ENCODE results near the gene KHDC4.
A peak's percentile ranks its signal among the peaks of the same experiment; 100 is the strongest.
"Not testable (repeated sequence)": the region's sequence is repeated elsewhere in the genome, so short reads cannot be mapped to it uniquely, and the experiment has no call there.

KHDC4 gene

DNA sequence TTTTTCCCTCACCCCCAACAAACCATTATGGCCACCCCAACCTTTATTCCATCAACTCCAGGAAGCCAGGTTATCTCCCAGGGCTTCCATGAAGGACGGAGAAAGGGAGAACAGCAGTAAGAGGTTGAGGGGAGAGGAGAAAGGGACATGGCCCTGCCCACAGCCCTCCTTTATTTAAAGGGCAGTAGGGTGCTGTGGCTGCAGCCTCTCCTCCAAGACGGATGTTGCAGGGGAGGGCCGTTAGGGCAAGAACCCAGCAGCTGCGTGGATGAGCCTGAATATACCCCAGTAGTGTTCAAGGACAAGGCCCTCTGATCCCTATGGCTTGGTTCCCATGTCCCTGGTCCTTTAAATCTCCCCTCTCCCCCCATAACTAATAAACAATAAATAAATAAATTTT is 13.1 kb upstream of the KHDC4 start:
- no peak overlapping the region for H3K4me3 ChIP-seq (ENCODE audit: low read length)
- DNase-seq (ENCODE audit: low read depth, low spot score) = no peak

- no peak overlapping the region for H3K4me3 ChIP-seq (ENCODE audit: low read length)
Observed at GRCh38 chr1:155946633-155947219, 12.5 kb upstream of the KHDC4 start.

DNA sequence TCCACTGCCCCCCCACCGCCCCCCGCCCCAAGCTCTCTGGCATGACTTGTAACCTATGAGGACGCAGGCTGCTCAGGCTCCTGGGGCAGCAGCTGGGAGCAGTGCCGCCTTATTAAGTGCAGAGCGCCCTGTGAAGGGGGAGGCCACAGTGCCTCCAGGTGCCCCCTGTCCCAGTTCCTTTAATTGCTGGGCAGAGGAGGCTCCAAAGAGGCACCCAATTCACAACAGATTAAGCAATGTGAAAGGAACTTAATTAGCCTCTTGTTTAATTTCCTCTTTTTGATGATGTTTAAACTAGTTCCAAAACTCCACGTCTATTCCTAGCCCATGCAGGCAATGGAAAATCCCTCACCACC is 10.2 kb upstream of the KHDC4 start:
- no peak for DNase-seq (ENCODE audit: low read depth, low spot score)
- H3K4me3 ChIP-seq (ENCODE audit: low read length) = no peak overlapping the region

More at GRCh38 chr1:155946633-155947219, 12.5 kb upstream of the KHDC4 start:
- DNase-seq (ENCODE audit: low read depth, low spot score) = no peak

DNA sequence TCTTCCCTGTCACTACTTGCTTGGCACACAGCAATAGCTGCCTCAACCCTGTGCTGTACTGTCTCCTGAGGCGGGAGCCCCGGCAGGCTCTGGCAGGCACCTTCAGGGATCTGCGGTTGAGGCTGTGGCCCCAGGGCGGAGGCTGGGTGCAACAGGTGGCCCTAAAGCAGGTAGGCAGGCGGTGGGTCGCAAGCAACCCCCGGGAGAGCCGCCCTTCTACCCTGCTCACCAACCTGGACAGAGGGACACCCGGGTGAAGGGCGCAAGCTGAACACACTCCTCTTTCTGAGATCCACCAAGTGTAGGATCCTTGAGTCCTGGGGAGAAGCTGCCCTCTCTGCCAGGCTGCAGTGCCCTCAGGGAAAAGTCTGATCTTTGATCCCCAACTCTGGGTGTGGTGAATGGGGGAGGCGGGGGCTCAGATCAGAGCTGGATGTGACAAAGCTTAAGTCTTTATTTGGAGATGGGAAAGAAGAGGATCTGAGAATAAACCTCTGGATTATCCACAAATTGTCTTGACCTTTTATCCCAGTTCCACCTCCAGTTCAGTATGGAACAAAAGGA is 8.4 kb upstream of the KHDC4 start:
- DNase-seq (ENCODE audit: low read depth, low spot score) = no peak
- H3K4me3 ChIP-seq (ENCODE audit: low read length) = no peak overlapping the region

DNA sequence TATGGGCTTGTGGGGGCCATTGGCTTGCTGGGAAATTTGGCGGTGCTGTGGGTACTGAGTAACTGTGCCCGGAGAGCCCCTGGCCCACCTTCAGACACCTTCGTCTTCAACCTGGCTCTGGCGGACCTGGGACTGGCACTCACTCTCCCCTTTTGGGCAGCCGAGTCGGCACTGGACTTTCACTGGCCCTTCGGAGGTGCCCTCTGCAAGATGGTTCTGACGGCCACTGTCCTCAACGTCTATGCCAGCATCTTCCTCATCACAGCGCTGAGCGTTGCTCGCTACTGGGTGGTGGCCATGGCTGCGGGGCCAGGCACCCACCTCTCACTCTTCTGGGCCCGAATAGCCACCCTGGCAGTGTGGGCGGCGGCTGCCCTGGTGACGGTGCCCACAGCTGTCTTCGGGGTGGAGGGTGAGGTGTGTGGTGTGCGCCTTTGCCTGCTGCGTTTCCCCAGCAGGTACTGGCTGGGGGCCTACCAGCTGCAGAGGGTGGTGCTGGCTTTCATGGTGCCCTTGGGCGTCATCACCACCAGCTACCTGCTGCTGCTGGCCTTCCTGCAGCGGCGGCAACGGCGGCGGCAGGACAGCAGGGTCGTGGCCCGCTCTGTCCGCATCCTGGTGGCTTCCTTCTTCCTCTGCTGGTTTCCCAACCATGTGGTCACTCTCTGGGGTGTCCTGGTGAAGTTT is 7.8 kb upstream of the KHDC4 start:
- H3K4me3 ChIP-seq (ENCODE audit: low read length) = no peak overlapping the region
- no peak for DNase-seq (ENCODE audit: low read depth, low spot score)

DNA sequence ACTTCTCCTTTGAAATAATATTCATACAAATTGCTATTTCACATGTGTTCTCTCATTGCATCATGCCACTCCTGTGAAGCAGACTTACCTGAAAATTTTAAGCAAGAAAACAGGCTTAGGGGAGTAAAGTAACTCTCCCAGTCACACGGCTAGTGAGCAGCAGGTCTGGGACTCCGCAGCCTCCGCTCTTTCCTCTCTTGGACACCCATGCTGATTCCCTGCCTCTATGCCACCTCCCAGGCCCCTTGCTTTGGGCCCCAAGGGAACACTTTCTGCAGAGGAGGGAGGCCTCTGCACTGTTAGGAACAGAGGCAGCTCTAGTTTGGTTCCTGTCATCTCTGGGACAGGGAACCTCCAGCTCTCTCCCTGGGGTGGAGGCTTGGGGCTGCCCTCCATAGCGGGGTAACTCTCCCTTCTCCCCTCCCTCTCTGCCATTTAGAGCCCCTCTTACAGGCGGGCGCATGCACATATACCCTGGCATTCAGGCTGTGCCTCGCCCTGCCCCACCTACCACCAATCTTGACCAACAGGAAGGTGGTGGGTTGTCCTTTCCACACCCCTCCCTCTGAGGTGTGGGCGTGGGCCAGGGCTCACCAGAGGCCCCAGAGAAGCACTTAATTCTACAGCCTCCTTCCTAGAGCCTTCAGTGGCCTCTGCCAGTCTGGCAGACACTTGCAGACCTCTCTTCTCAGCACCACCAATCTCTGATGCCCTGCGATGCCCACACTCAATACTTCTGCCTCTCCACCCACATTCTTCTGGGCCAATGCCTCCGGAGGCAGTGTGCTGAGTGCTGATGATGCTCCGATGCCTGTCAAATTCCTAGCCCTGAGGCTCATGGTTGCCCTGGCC is 7.0 kb upstream of the KHDC4 start, which contains the start of gene RXFP4:
TSS of gene RXFP4 (plus strand) at position 646 of the 852 bp plus-strand sequence. CDS start at position 718, 72 bp downstream.
- no peak within 1 kb of the TSS for H3K4me3 ChIP-seq (ENCODE audit: low read length)
- DNase-seq (ENCODE audit: low read depth, low spot score) = no peak

DNA sequence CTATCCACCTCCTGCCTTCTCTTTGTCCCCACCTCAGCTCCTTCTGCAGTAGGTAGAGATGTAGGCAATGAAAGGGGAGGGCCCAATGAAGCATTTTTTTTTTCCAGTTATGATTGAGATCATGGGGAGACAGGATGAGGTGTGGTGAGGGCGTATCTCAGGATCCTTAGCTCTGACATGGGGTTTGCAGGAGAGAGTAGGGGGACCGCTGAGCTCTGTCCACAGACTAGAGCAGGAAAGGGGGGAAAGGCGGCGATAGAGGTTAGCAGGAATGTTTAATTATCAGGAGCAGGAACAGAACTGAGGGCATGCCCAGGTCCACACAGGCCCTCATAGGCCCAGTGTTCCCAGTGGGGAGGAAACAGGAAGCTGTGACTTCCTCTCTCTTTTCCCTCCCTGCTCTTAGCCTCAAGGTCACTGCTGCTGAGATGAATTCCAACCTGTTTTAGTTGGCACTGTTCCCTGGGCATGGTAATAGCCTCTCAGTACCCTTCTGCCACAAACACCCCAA is 6.3 kb upstream of the KHDC4 start:
- H3K4me3 ChIP-seq (ENCODE audit: low read length) = no peak overlapping the region
- no peak for DNase-seq (ENCODE audit: low read depth, low spot score)

DNA sequence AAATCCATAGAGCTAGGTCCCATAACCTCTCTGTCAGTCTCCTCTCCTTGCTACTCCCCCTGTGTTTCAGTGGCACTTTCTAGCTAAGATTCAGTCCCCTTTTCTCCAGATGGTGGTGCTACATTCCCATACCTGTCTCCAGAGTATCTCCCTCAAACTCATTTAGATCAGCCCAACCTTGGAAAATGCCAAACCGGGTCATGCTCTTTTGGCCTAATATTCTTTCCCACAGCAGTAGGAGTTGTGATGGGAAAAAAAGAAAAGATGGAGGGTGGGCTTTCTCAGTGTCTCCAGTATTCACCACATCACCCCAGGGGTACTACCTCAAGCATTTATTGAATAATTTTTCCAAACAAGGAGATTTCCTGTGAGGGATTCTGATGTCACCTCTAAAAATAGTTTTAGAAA is 4.0 kb upstream of the KHDC4 start:
- H3K4me3 ChIP-seq (ENCODE audit: low read length) = no peak overlapping the region
- DNase-seq (ENCODE audit: low read depth, low spot score) = peak; percentile 70

DNA sequence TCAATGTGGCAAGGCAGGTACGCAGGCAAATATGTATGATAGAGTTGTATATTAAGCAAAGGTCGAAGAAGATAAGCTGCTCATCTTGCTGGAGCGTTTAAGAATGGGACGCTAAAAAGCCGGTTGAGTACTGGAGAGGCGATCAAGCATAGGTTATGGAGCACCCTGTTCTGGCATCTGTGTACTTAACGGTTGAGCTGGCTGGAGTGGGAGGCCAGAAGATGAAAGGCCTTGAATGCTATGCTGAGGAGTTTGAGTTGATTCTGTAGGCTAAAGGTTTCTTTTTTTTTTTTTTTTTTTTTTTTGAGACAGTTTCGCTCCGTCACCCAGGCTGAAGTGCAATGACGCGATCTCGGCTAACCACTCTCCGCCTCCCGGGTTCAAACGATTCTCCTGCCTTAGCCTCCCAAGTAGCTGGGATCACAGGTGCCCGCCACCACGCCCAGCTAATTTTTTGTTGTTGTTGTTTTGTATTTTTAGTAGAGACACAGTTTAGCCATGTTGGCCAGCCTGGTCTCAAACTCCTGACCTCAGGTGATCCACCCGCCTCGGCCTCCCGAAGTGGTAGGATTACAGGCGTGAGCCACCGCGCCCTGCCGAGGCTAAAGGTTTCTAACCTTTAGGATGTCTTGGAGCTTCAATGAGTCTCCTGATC is 850 bp upstream of the KHDC4 start:
- peak overlapping the region; percentile 98 for H3K4me3 ChIP-seq (ENCODE audit: low read length)
- no peak for DNase-seq (ENCODE audit: low read depth, low spot score)

- DNase-seq (ENCODE audit: low read depth, low spot score) = no peak
- peak overlapping the region; percentile 98 for H3K4me3 ChIP-seq (ENCODE audit: low read length)
Observed at GRCh38 chr1:155933591-155934096, 569 bp downstream of the KHDC4 start.

DNA sequence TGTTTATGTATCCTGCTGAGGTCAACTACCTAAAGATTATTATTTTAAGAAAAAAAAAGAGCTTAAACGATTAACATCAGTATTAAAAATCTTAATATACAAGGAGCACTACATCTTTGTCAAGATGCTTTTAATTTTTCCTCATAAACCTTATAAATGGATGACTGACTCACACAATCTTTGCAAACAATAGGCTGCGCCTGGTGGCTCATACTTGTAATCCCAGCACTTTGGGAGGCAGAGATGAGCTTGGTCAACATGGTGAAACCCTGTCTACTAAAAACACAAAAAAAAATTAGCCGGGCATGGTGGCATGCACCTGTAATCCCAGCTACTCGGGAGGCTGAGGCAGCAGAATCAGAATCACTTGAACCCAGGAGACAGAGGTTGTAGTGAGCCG is 1.7 kb downstream of the KHDC4 start:
- DNase-seq (ENCODE audit: low read depth, low spot score) = no peak
- H3K4me3 ChIP-seq (ENCODE audit: low read length) = no peak overlapping the region; the same call in 1 of the 2 replicates

DNA sequence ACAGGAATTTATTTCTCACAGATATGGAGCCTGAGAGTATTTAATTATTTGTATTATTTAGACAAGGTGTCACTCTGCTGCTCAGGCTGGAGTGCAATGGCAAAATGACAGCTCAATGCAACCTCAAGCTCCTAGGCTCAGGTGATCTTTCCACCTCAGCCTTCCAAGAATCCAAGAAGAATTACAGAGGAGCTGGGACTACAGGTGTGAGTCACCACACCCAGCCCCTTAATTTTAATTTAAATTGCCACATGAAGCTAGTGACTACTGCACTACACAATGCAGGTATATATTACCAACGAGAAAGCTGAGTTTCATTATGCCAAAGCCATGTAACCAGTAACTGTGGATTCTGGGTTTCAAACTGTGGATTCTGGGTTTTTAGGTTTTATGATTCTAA is 2.1 kb downstream of the KHDC4 start:
- no peak for DNase-seq (ENCODE audit: low read depth, low spot score)
- no peak overlapping the region for H3K4me3 ChIP-seq (ENCODE audit: low read length)

DNA sequence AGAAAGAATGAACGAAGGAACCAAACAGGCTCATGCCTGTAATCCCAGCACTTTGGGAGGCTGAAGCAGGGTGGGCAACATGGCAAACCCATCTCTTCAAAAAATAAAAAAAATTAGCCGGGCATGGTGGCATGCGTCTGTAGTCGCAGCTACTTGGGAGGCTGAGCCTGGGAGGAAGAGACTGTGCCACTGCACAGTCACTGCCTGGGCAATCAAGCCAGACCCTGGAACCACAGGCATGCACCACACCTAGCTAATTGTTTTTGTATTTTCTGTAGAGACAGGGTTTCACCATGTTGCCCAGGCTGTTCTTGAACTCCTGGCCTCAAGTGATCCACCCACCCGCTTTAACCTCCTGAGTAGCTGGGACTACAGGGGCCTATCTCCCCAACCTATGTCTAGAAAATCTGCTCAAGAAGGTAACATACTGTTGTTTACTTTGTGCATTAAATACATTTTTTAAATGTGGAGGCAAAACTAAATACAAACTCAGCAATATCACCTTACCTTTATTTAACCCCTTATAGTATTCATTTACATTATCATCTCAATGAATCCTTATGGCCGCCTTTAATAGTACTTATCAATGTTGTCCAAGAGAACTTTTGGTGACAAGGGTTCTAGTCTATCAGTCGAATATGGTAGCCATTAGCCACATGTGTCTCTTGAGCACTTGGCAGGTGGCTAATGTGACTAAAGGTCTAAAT is 2.7 kb downstream of the KHDC4 start:
- no peak for DNase-seq (ENCODE audit: low read depth, low spot score)
- H3K4me3 ChIP-seq (ENCODE audit: low read length) = no peak overlapping the region

GRCh38 chr1:155930725-155931124 is 3.5 kb downstream of the KHDC4 start:
- DNase-seq (ENCODE audit: low read depth, low spot score); H3K4me3 ChIP-seq (ENCODE audit: low read length): not testable (repeated sequence)

- no peak for DNase-seq (ENCODE audit: low read depth, low spot score)
- H3K4me3 ChIP-seq (ENCODE audit: low read length) = no peak overlapping the region
Observed at GRCh38 chr1:155929057-155929456, 5.2 kb downstream of the KHDC4 start.

DNA sequence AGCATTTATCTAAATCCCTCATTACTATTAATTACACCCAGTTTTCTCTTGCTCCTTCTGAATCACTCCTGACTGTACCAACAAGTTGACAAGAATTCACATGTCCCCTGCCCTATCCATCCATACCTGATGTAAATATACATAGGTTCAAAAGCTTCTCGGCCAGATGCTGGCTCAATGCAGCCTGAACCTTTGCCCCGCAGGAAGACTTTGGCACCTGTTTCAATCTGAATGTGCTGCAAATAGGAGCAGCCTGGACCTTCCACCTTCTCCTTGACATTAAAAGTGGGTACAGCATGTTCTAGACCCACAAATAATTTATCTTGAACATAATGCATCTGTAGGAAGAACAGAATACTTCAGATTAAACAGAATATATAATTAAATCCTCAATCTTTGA is 8.7 kb downstream of the KHDC4 start:
- no peak for DNase-seq (ENCODE audit: low read depth, low spot score)
- H3K4me3 ChIP-seq (ENCODE audit: low read length) = no peak overlapping the region

DNA sequence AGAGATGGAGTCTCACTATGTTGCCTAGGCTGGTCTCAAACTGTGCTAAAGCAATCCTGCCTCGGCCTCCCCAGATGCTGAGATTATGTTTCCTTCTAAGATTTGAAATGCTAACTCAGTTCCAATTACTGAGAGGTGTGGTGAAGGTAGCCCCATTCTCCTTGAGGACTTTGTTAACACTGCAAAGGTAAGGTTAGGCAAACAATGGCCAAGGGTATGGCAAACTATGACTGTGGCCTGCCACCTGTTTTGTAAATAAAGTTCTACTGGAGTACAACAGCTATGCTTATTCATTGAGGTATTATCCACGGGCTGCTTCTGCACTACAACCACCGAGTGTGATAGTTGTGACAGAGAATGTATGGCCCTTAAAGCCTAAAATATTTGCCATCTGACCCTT is 13.5 kb downstream of the KHDC4 start:
- H3K4me3 ChIP-seq (ENCODE audit: low read length) = no peak overlapping the region
- no peak for DNase-seq (ENCODE audit: low read depth, low spot score)

DNA sequence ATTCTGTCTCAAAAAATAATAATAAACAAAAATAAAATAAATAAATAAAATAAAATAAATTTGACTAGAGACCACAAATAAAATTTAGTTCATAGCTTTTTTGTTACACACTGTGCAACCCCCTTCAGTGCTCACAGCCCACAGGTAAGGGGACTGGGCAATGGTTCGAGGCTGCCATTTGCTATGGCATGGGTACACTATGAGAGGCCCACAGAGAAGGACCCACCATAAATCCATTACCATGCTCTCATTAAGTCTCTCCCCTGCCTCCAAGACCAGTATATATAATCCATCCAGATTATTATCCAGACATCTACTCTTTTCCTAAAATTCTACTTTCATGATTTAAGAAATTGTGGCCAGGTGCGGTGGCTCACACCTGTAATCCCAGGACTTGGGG is 14.4 kb downstream of the KHDC4 start:
- no peak overlapping the region for H3K4me3 ChIP-seq (ENCODE audit: low read length)
- no peak for DNase-seq (ENCODE audit: low read depth, low spot score)
